Caco-2 (cell line): ENCODE data around the gene FIP1L1. TPM values are rescaled to one million over a fixed set of nuclear protein-coding genes. Genes with fewer than 3 reads are reported as not detected.

Experiments
- BruUV-seq: library from RNA; stranded (reverse); fragments of 400-500 nt; replicated peaks from 2 replicates; lab custom pipeline; 2021; lab: Mats Ljungman, UMichigan
- CTCF ChIA-PET: fragments of 300-600 bp; sonication (Branson Sonifier 250); formaldehyde crosslinking; loops from one replicate; lab custom pipeline; 2022; ENCODE audit warnings: antibody characterized with exemption; lab: Charles Lee
- POLR2A ChIA-PET: fragments of 300-600 bp; sonication (Branson Sonifier 250); formaldehyde crosslinking; loops from one replicate; lab custom pipeline; 2022; ENCODE audit warnings: antibody characterized with exemption; lab: Charles Lee
- DNase-seq, 2 experiments: peaks; one replicate each; pipeline versions ENCODE4 v3.0.0 to v3.0.0-alpha.2; 2020 to 2022
- H3K27me3 ChIP-seq: replicated peaks from 2 replicates; pipeline ENCODE4 v1.6.0; 2011; ENCODE audit warnings: low read length; ENCODE audit not compliant: control insufficient read depth, insufficient read depth
- H3K36me3 ChIP-seq: 2 replicates; pipeline ENCODE4 v1.5.1; 2011; ENCODE audit warnings: low read length; ENCODE audit not compliant: control insufficient read depth, insufficient read depth
- H3K4me1 ChIP-seq: fragments of 250-450 bp; sonication (Bioruptor Pico); 2 replicates; pipeline ENCODE4 v1.5.1; 2020; ENCODE audit warnings: mild to moderate bottlenecking
- H3K4me3 ChIP-seq: 2 replicates; pipeline ENCODE4 v1.5.1; 2011; ENCODE audit warnings: low read depth, mild to moderate bottlenecking, control low read depth, low read length
- H3K9me3 ChIP-seq: fragments of 250-450 bp; sonication (Bioruptor Pico); 2 replicates; pipeline ENCODE4 v1.5.1; 2020; ENCODE audit warnings: mild to moderate bottlenecking, moderate library complexity
- H3K27ac Mint-ChIP-seq: one replicate; pipeline ENCODE4 v1.8.0; 2022; ENCODE audit warnings: mixed read lengths; ENCODE audit not compliant: unreplicated experiment
- H3K27me3 Mint-ChIP-seq: one replicate; pipeline ENCODE4 v1.8.0; 2022; ENCODE audit warnings: mixed read lengths; ENCODE audit not compliant: insufficient read depth, unreplicated experiment
- H3K36me3 Mint-ChIP-seq: one replicate; pipeline ENCODE4 v1.8.0; 2022; ENCODE audit warnings: mild to moderate bottlenecking, mixed read lengths; ENCODE audit not compliant: insufficient read depth, unreplicated experiment
- H3K4me1 Mint-ChIP-seq: one replicate; pipeline ENCODE4 v1.8.0; 2022; ENCODE audit warnings: low read depth, mixed read lengths; ENCODE audit not compliant: unreplicated experiment
- H3K4me3 Mint-ChIP-seq: one replicate; pipeline ENCODE4 v1.8.0; 2022; ENCODE audit warnings: mild to moderate bottlenecking, moderate library complexity, mixed read lengths; ENCODE audit not compliant: unreplicated experiment
- H3K9me3 Mint-ChIP-seq: one replicate; pipeline ENCODE4 v1.8.0; 2022; ENCODE audit warnings: mixed read lengths; ENCODE audit not compliant: unreplicated experiment
- intact Hi-C: fragments of 100-400 bp; cut with micrococcal nuclease; formaldehyde crosslinking; loops from one replicate; pipeline ENCODE4 v1.10.0; 2022; ENCODE audit not compliant: unreplicated experiment
- total RNA-seq: library from RNA; stranded (reverse); gene quantifications from 2 replicates; pipeline ENCODE4 v1.2.3, GENCODE V29; 2022
- TF ChIP-seq, protein P1 (sequence below), 2 experiments: fragments of 200-600 bp in 1 of 2; IDR thresholded peaks; 1 replicate in 1 of 2; 2 replicates in 1 of 2; pipeline versions ENCODE4 v1.5.1 to v1.8.0; 2011 to 2022; ENCODE audit warnings: antibody characterized with exemption in 1 of 2, control low read depth in 1 of 2, inconsistent platforms in 1 of 2, low read depth in 1 of 2, low read length in 1 of 2, mild to moderate bottlenecking in 1 of 2, moderate library complexity in 1 of 2; ENCODE audit not compliant: insufficient read depth in 1 of 2, severe bottlenecking in 1 of 2, unreplicated experiment in 1 of 2

FIP1L1 gene
- total RNA-seq, 1 experiment from 2014 or later: 62.5 TPM

DNA sequence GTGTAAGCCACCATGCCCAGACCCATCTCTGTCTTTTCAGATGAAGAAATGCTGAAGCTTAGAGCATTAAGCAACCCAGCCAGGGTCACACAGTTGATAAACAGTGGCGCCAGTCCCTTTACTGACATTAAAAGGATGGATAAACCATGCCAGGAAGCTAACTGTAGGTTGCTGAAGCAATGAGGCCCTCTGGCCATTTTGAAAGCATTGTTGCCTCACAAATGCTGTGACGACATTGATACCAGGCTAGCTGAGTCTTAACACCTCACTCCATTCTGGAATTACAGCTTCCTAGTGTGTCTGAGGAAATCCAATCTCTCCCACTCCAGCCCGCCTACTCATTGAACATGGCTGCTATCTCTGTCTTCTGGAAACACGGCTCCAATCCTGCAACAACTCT lies 124.1 kb downstream of the FIP1L1 start:
- intact Hi-C loops: no loop called here
- no TSS peak for BruUV-seq

DNA sequence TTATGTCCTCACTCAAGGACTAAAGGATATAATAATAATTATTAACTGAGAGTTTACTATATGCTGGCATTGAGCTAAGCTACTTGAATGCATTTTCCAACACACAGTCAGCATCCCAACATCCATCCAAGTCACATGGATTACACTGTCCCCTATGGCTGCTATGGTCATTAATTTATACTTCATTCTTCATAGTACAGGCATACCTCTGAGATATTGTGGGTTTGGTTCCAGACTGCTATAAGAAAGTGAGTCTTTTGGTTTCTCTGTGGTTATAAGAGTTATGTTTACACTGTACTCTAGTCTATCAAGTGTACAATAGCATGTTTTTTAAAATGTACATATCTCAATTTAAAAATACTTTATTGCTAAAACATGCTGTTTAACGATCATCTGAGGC lies 124.7 kb downstream of the FIP1L1 start:
- BruUV-seq: no TSS peak
- ChIA-PET CTCF (no interaction called here), POLR2A (no interaction called here)
- TF ChIP-seq, protein P1, sequence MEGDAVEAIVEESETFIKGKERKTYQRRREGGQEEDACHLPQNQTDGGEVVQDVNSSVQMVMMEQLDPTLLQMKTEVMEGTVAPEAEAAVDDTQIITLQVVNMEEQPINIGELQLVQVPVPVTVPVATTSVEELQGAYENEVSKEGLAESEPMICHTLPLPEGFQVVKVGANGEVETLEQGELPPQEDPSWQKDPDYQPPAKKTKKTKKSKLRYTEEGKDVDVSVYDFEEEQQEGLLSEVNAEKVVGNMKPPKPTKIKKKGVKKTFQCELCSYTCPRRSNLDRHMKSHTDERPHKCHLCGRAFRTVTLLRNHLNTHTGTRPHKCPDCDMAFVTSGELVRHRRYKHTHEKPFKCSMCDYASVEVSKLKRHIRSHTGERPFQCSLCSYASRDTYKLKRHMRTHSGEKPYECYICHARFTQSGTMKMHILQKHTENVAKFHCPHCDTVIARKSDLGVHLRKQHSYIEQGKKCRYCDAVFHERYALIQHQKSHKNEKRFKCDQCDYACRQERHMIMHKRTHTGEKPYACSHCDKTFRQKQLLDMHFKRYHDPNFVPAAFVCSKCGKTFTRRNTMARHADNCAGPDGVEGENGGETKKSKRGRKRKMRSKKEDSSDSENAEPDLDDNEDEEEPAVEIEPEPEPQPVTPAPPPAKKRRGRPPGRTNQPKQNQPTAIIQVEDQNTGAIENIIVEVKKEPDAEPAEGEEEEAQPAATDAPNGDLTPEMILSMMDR (IDR thresholded peaks at IDR 0.05; ENCODE audit: insufficient read depth in 1 of 2, low read depth in 1 of 2, low read length in 1 of 2, severe bottlenecking in 1 of 2, unreplicated experiment in 1 of 2): no peak
- Histone ChIP-seq H3K9me3 (no peaks in the 10 kb centered on the region), H3K36me3 (no peaks in the 10 kb centered on the region), H3K4me3 (no peak overlapping the region), H3K4me1 (peaks cover 8% of the 10 kb centered on the region), H3K27me3 (no peaks in the 10 kb centered on the region)
- Mint-ChIP-seq H3K4me1 (no peaks in the 10 kb centered on the region), H3K27ac (no peak overlapping the region), H3K36me3 (peaks cover 6% of the 10 kb centered on the region), H3K4me3 (no peak overlapping the region), H3K9me3 (no peaks in the 10 kb centered on the region), H3K27me3 (no peaks in the 10 kb centered on the region)
- intact Hi-C loops: no loop called here
- DNase-seq: no peak

More for the DNA sequence above, 124.1 kb downstream of the FIP1L1 start:
- Mint-ChIP-seq H3K27ac (no peak overlapping the region), H3K27me3 (no peaks in the 10 kb centered on the region), H3K9me3 (no peaks in the 10 kb centered on the region), H3K36me3 (peaks cover 6% of the 10 kb centered on the region), H3K4me3 (no peak overlapping the region), H3K4me1 (no peaks in the 10 kb centered on the region)
- Histone ChIP-seq H3K9me3 (no peaks in the 10 kb centered on the region), H3K27me3 (no peaks in the 10 kb centered on the region), H3K4me1 (peaks cover 8% of the 10 kb centered on the region), H3K36me3 (no peaks in the 10 kb centered on the region), H3K4me3 (no peak overlapping the region)
- ChIA-PET POLR2A (no interaction called here), CTCF (no interaction called here)
- TF ChIP-seq, protein P1 (IDR thresholded peaks at IDR 0.05; ENCODE audit: insufficient read depth in 1 of 2, low read depth in 1 of 2, low read length in 1 of 2, severe bottlenecking in 1 of 2, unreplicated experiment in 1 of 2): no peak
- DNase-seq: no peak

DNA sequence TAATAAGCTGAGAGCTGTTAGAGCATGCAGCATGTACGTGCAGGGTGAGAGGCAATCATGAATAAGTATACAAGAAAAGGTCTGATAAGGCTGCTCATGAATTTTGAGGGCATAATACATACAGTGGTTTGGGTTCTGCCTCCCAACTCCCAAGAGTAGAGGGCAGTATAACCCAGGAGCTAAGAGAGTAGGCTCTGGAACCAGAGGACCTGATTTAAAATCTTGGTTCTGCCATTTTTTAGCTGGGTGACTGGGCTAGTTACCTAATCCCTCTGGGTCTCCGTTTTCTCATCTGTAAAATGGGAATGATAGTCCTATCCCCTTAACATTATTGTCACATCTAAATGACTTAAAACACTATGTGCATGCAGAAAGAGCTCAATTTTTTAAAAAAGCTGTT lies 128.5 kb downstream of the FIP1L1 start:
- Mint-ChIP-seq H3K4me1 (no peaks in the 10 kb centered on the region), H3K4me3 (no peak overlapping the region), H3K9me3 (no peaks in the 10 kb centered on the region), H3K27ac (no peak overlapping the region), H3K27me3 (no peaks in the 10 kb centered on the region), H3K36me3 (peaks cover 6% of the 10 kb centered on the region)
- Histone ChIP-seq H3K27me3 (no peaks in the 10 kb centered on the region), H3K36me3 (no peaks in the 10 kb centered on the region), H3K4me1 (peaks cover 7% of the 10 kb centered on the region; the same call in 1 of the 2 replicates), H3K4me3 (no peak overlapping the region), H3K9me3 (no peaks in the 10 kb centered on the region)
- ChIA-PET POLR2A (no interaction called here), CTCF (interaction anchor here (0.7 kb wide), 1 partner anchor 9 kb away, joined by 3 read pairs; no protein-coding TSS in a partner anchor)
- no TSS peak for BruUV-seq
- TF ChIP-seq, protein P1 (IDR thresholded peaks at IDR 0.05; ENCODE audit: insufficient read depth in 1 of 2, low read depth in 1 of 2, low read length in 1 of 2, severe bottlenecking in 1 of 2, unreplicated experiment in 1 of 2): no peak
- DNase-seq: no peak
- intact Hi-C loops: no loop called here
